ENCODE measurements around the gene NLRC5. TPM values are rescaled to one million over a fixed set of nuclear protein-coding genes. Genes with fewer than 3 reads are reported as not detected.
"Not testable (repeated sequence)": the region's sequence is repeated elsewhere in the genome, so short reads cannot be mapped to it uniquely, and the experiment has no call there.

The NLRC5 gene
- total and polyA plus RNA-seq, 7 experiments from 2014 or later = 76.0 to 615 (median 392) TPM

- DNase-seq = no peak
- peak overlapping the region; percentile 36 for H3K27ac ChIP-seq (ENCODE audit: low read depth, low read length)
- H3K27ac Mint-ChIP-seq = peak overlapping the region in 8 of 9 donors; percentile 43 to 82 (median 74)
These were observed 69.0 kb downstream of the NLRC5 start for GRCh38 chr16:57058291-57058861.

GRCh38 chr16:57060323-57061083 is 71.1 kb downstream of the NLRC5 start:
- peaks cover 7 to 42% (median 27%) of the 10 kb centered on the region in 5 donors for H3K36me3 Mint-ChIP-seq
- CTCF ChIA-PET = interaction anchor here (0.6 to 1.5 kb wide), 2 partner anchors 20 to 96 kb away, joined by 3 to 6 read pairs; no protein-coding TSS in a partner anchor
- DNase-seq (no peak), ATAC-seq (peak; percentile 14)
- Histone ChIP-seq H3K36me3 (ENCODE audit: control insufficient read depth in 2 of 3, insufficient read depth in 3 of 3, low read length in 3 of 3) (peaks cover 21 to 70% (median 28%) of the 10 kb centered on the region in 3 experiments), H3K4me3 (ENCODE audit: low read length) (no peak overlapping the region), H3K27me3 (ENCODE audit: control insufficient read depth in 2 of 2, insufficient read depth in 2 of 2, low read length in 2 of 2) (no peaks in the 10 kb centered on the region), H3K4me1 (ENCODE audit: control insufficient read depth in 2 of 2, insufficient read depth in 2 of 2, low read length in 2 of 2) (no peaks in the 10 kb centered on the region), H3K9me3 (ENCODE audit: control insufficient read depth in 2 of 3, low read length in 3 of 3) (no peaks in the 10 kb centered on the region), H3K27ac (ENCODE audit: low read depth, low read length) (peak overlapping the region; percentile 16)
- peak overlapping the region in 8 of 9 donors; percentile 63 to 92 (median 77) for H3K27ac Mint-ChIP-seq
- peak overlapping the region in 2 of 10 donors; percentile 10 to 44 for H3K4me3 Mint-ChIP-seq
- H3K4me1 Mint-ChIP-seq = peaks cover 4 to 32% (median 17%) of the 10 kb centered on the region in 7 donors
- POLR2A ChIA-PET = no interaction called here
- no peaks in the 10 kb centered on the region for H3K9me3 Mint-ChIP-seq
- intact Hi-C loops (cut with micrococcal nuclease) = loop anchor here in 1 of 2 donors (1.0 kb wide), 1 partner anchor 96 kb away; no protein-coding TSS in a partner anchor
- H3K27me3 Mint-ChIP-seq = no peaks in the 10 kb centered on the region

More at GRCh38 chr16:57058291-57058861, 69.0 kb downstream of the NLRC5 start:
- ChIA-PET POLR2A (no interaction called here), CTCF (no interaction called here)
- intact Hi-C loops (cut with micrococcal nuclease) = no loop called here
- no peaks in the 10 kb centered on the region for H3K4me1 ChIP-seq (ENCODE audit: control insufficient read depth in 2 of 2, insufficient read depth in 2 of 2, low read length in 2 of 2)
- H3K9me3 Mint-ChIP-seq = peaks cover 0 to 2% (median 0%) of the 10 kb centered on the region in 11 donors
- no peak overlapping the region for H3K4me3 ChIP-seq (ENCODE audit: low read length)
- peaks cover 13 to 49% (median 28%) of the 10 kb centered on the region in 5 donors for H3K36me3 Mint-ChIP-seq
- ATAC-seq = no peak
- peaks cover 38 to 86% (median 45%) of the 10 kb centered on the region in 3 experiments for H3K36me3 ChIP-seq (ENCODE audit: control insufficient read depth in 2 of 3, insufficient read depth in 3 of 3, low read length in 3 of 3)
- no peak overlapping the region for H3K4me3 Mint-ChIP-seq
- no peaks in the 10 kb centered on the region for H3K27me3 Mint-ChIP-seq
- H3K9me3 ChIP-seq (ENCODE audit: control insufficient read depth in 2 of 3, low read length in 3 of 3) = no peaks in the 10 kb centered on the region
- no peaks in the 10 kb centered on the region for H3K27me3 ChIP-seq (ENCODE audit: control insufficient read depth in 2 of 2, insufficient read depth in 2 of 2, low read length in 2 of 2)
- peaks cover 6 to 37% (median 17%) of the 10 kb centered on the region in 7 donors for H3K4me1 Mint-ChIP-seq

- Histone ChIP-seq H3K4me3 (ENCODE audit: low read length) (no peak overlapping the region), H3K27ac (ENCODE audit: low read depth, low read length) (peak overlapping the region; percentile 16), H3K9me3 (ENCODE audit: control insufficient read depth in 2 of 3, low read length in 3 of 3) (no peaks in the 10 kb centered on the region), H3K4me1 (ENCODE audit: control insufficient read depth in 2 of 2, insufficient read depth in 2 of 2, low read length in 2 of 2) (no peaks in the 10 kb centered on the region), H3K27me3 (ENCODE audit: control insufficient read depth in 2 of 2, insufficient read depth in 2 of 2, low read length in 2 of 2) (no peaks in the 10 kb centered on the region), H3K36me3 (ENCODE audit: control insufficient read depth in 2 of 3, insufficient read depth in 3 of 3, low read length in 3 of 3) (peaks cover 17 to 70% (median 28%) of the 10 kb centered on the region in 3 experiments)
- Mint-ChIP-seq H3K27ac (peak overlapping the region; percentile 8 to 92 (median 75)), H3K27me3 (no peaks in the 10 kb centered on the region), H3K9me3 (peaks cover 0 to 2% (median 0%) of the 10 kb centered on the region in 11 donors), H3K4me3 (peak overlapping the region in 1 of 10 donors; percentile 44), H3K36me3 (peaks cover 7 to 36% (median 27%) of the 10 kb centered on the region in 5 donors), H3K4me1 (peaks cover 4 to 32% (median 17%) of the 10 kb centered on the region in 7 donors)
- no peak for DNase-seq
- ATAC-seq = peak; percentile 50
- intact Hi-C loops (cut with micrococcal nuclease) = no loop called here
- CTCF ChIA-PET = interaction anchor here (1.0 to 1.5 kb wide), 2 partner anchors 96 to 97 kb away, joined by 5 to 6 read pairs; no protein-coding TSS in a partner anchor
- POLR2A ChIA-PET = interaction anchor here (0.9 to 1.8 kb wide), 3 partner anchors 10 to 72 kb away, joined by 3 to 8 read pairs (median 4); partner anchors contain the start of gene NLRC5
These were observed 71.9 kb downstream of the NLRC5 start for GRCh38 chr16:57061084-57061905.

GRCh38 chr16:57062329-57062728 is 73.0 kb downstream of the NLRC5 start:
- peak overlapping the region in 7 of 9 donors; percentile 18 to 70 (median 53) for H3K27ac Mint-ChIP-seq
- Histone ChIP-seq H3K9me3 (ENCODE audit: control insufficient read depth in 2 of 3, low read length in 3 of 3) (no peaks in the 10 kb centered on the region), H3K27ac (ENCODE audit: low read depth, low read length) (no peak overlapping the region), H3K36me3 (ENCODE audit: control insufficient read depth in 2 of 3, insufficient read depth in 3 of 3, low read length in 3 of 3) (peaks cover 17 to 75% (median 28%) of the 10 kb centered on the region in 3 experiments), H3K27me3 (ENCODE audit: control insufficient read depth in 2 of 2, insufficient read depth in 2 of 2, low read length in 2 of 2) (no peaks in the 10 kb centered on the region), H3K4me3 (ENCODE audit: low read length) (no peak overlapping the region), H3K4me1 (ENCODE audit: control insufficient read depth in 2 of 2, insufficient read depth in 2 of 2, low read length in 2 of 2) (no peaks in the 10 kb centered on the region)
- POLR2A ChIA-PET = interaction anchor here (0.9 to 1.8 kb wide), 3 partner anchors 11 to 73 kb away, joined by 3 to 8 read pairs (median 4); partner anchors contain the start of gene NLRC5
- no peaks in the 10 kb centered on the region for H3K27me3 Mint-ChIP-seq
- H3K4me1 Mint-ChIP-seq = peaks cover 4 to 32% (median 17%) of the 10 kb centered on the region in 7 donors
- DNase-seq (no peak), ATAC-seq (peak; percentile 20)
- peaks cover 7 to 43% (median 27%) of the 10 kb centered on the region in 5 donors for H3K36me3 Mint-ChIP-seq
- CTCF ChIA-PET = interaction anchor here (1.0 kb wide), 1 partner anchor 97 kb away, joined by 5 read pairs; no protein-coding TSS in a partner anchor
- intact Hi-C loops (cut with micrococcal nuclease) = no loop called here
- H3K4me3 Mint-ChIP-seq = no peak overlapping the region
- H3K9me3 Mint-ChIP-seq = peaks cover 0 to 2% (median 0%) of the 10 kb centered on the region in 11 donors

GRCh38 chr16:57063189-57063588 is 73.8 kb downstream of the NLRC5 start:
- H3K4me3 ChIP-seq (ENCODE audit: low read length); H3K27me3 ChIP-seq (ENCODE audit: control insufficient read depth in 2 of 2, insufficient read depth in 2 of 2, low read length in 2 of 2); H3K9me3 Mint-ChIP-seq; DNase-seq; H3K27ac ChIP-seq (ENCODE audit: low read depth, low read length); H3K4me1 ChIP-seq (ENCODE audit: control insufficient read depth in 2 of 2, insufficient read depth in 2 of 2, low read length in 2 of 2); H3K9me3 ChIP-seq (ENCODE audit: control insufficient read depth in 2 of 3, low read length in 3 of 3); ATAC-seq; H3K4me3 Mint-ChIP-seq; intact Hi-C loops (cut with micrococcal nuclease); H3K27me3 Mint-ChIP-seq: not testable (repeated sequence)
- Mint-ChIP-seq H3K27ac (peak overlapping the region in 2 of 9 donors; percentile 18 to 42), H3K36me3 (peaks cover 7 to 36% (median 27%) of the 10 kb centered on the region in 5 donors), H3K4me1 (peaks cover 0 to 26% (median 15%) of the 10 kb centered on the region in 7 donors)
- POLR2A ChIA-PET = interaction anchor here (0.8 to 1.8 kb wide), 2 partner anchors 12 to 77 kb away, joined by 4 to 8 read pairs; no protein-coding TSS in a partner anchor
- H3K36me3 ChIP-seq (ENCODE audit: control insufficient read depth in 2 of 3, insufficient read depth in 3 of 3, low read length in 3 of 3) = peaks cover 14 to 75% (median 19%) of the 10 kb centered on the region in 3 experiments
- CTCF ChIA-PET = interaction anchor here (0.7 to 0.9 kb wide), 2 partner anchors 113 to 536 kb away, joined by 3 to 4 read pairs; no protein-coding TSS in a partner anchor

GRCh38 chr16:57064995-57065394 is 75.6 kb downstream of the NLRC5 start:
- ATAC-seq (no peak), DNase-seq (no peak)
- peaks cover 9 to 75% (median 22%) of the 10 kb centered on the region in 3 experiments for H3K36me3 ChIP-seq (ENCODE audit: control insufficient read depth in 2 of 3, insufficient read depth in 3 of 3, low read length in 3 of 3)
- H3K27me3 ChIP-seq (ENCODE audit: control insufficient read depth in 2 of 2, insufficient read depth in 2 of 2, low read length in 2 of 2) = no peaks in the 10 kb centered on the region
- POLR2A ChIA-PET = no interaction called here
- CTCF ChIA-PET = no interaction called here
- no peak overlapping the region for H3K27ac ChIP-seq (ENCODE audit: low read depth, low read length)
- intact Hi-C loops (cut with micrococcal nuclease) = no loop called here
- Mint-ChIP-seq H3K27ac (peak overlapping the region in 5 of 9 donors; percentile 48 to 71 (median 70)), H3K9me3 (peaks cover 0 to 2% (median 0%) of the 10 kb centered on the region in 11 donors), H3K27me3 (no peaks in the 10 kb centered on the region), H3K36me3 (peaks cover 13 to 50% (median 30%) of the 10 kb centered on the region in 5 donors), H3K4me1 (peaks cover 10 to 29% (median 18%) of the 10 kb centered on the region in 7 donors), H3K4me3 (no peak overlapping the region)
- H3K4me1 ChIP-seq (ENCODE audit: control insufficient read depth in 2 of 2, insufficient read depth in 2 of 2, low read length in 2 of 2) = peaks cover 0 to 5% of the 10 kb centered on the region in 2 donors
- H3K4me3 ChIP-seq (ENCODE audit: low read length) = no peak overlapping the region
- no peaks in the 10 kb centered on the region for H3K9me3 ChIP-seq (ENCODE audit: control insufficient read depth in 2 of 3, low read length in 3 of 3)
